GM18505 (cell line): ENCODE measurements around the gene ADAM23.

Experiments used
- ATAC-seq: cut with Tn5 transposase; IDR thresholded peaks from one replicate; pipeline ENCODE4 v1.9.1; 2021; ENCODE audit not compliant: unreplicated experiment
- POLR2A ChIP-seq: IDR thresholded peaks from 4 replicates; pipeline ENCODE4 v1.6.1; 2011; ENCODE audit warnings: borderline replicate concordance; ENCODE audit not compliant: insufficient read depth, insufficient read length; ENCODE audit errors: extremely low read depth

The ADAM23 gene

DNA sequence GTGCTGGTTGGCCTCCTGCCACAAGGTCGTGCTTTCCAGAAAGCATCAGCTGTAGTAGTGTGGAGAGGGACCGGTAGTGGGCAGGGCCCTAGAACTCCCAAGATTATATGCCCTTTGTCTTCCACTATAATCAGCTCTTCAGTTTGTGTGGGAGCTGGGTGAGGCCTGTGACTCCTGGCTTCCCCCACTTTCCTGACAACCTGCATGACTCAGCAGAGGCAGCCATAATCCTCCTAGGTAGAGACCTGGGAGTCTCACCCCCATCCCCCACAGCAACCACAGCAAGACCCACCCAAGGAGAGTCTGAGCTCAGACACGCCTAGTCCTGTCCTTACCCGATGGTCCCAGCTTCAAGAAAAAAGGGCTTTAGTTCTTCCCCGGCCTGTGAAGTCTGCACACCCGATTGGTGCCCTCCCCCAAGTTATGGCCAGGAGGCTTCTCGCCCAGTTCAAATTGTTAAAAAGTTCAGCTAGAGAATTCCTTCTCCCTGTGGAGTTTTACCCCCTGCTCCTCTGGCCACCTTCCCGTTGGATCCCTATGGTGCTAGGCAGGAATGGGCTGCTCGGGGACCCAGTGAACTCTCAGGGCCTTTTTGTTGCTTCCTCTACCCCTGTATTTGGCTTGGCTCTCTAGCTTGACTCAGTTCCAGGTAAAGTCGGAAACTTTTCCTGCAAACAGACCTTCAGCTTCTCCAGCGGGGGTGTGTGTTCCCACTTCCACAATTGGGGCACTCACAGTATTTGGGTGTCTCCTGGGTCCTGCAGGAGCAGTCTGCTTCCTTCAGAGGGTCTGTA, 141.2 kb downstream of the ADAM23 start:
- no peak for TF ChIP-seq POLR2A
- ATAC-seq, result no peak

DNA sequence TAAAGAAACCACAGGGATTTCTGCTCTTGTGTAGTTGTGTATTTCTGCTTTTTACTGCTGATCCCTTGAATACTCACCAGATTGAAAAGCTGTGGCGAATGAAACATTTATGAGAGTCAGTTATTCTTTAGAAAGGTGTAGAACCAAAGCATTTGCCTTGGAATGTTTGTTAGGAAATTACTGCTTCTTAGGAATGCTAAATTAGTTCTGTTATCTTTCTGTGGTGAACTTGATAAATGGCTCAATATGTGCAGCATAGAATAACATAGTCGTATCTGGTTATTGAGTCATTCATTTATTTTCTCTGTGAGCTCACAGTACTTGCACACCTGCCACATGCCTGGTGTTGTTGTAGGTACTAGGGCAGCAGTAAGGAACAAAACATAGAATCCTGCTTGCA, 142.0 kb downstream of the ADAM23 start:
- ATAC-seq, result no peak
- TF ChIP-seq POLR2A, result no peak

DNA sequence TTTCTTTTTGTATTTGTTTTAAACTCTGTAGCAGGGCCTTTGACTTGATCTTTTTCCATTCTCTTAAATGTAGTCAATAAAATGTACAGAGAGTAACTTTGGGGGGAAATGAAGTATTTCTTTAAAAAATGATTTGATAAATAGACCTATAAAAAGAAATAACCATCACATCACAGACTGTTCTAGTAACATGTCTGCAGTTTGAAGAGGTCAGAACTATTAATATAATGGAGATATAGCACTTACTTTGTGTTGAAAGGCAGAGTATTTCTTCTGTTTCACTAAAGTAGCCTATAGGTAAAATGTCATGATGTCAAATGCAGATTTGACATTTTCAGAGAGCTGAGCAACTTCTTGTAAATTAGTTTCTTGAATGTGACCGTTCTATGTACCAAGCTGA, 143.3 kb downstream of the ADAM23 start:
- no peak for ATAC-seq
- TF ChIP-seq POLR2A, result no peak

DNA sequence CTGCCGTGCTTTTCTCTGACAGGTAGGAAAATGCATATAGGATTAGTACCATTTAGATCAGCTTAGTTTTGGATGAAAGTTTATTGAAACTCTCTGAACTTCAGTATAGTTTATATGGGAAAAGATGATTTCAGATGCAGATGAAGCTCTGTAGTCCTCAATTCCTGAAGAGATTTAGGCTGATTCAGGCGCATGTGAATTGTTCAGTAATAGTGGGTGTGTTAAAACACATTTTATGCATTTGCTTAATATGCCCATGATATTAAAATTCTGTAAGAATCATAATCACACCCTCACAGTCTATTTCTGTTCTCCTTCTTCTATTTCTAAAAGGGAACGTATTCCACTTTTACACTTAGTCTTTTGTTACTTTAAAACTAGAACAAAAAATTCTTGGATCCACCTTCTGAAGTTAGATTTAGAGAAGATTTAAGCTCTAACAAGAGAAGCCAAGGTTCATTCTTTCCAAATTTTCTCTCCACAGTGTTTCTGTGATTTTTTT, 154.4 kb downstream of the ADAM23 start:
- TF ChIP-seq POLR2A, result no peak

DNA sequence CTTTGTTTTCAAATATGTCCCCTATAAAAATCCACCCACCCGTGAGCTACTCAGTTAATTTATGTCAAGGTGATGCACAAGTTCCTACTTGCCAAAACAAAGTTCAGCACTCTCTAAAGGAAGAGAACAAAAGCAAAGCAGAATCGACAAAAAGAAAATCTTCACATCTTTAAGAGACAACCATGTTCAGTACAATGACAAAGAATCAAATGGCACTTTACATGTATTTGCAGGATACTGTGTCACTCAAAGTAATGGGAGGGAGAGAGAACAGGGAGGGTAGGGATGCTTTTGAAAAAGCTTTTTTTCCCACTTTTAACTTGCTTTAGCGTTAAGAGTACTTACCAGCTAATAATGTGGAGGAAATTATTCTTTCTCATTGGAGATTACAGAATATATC, 159.9 kb downstream of the ADAM23 start:
- ATAC-seq, result no peak
- TF ChIP-seq POLR2A, result no peak

More for the DNA sequence above, 154.4 kb downstream of the ADAM23 start:
- ATAC-seq, result no peak

DNA sequence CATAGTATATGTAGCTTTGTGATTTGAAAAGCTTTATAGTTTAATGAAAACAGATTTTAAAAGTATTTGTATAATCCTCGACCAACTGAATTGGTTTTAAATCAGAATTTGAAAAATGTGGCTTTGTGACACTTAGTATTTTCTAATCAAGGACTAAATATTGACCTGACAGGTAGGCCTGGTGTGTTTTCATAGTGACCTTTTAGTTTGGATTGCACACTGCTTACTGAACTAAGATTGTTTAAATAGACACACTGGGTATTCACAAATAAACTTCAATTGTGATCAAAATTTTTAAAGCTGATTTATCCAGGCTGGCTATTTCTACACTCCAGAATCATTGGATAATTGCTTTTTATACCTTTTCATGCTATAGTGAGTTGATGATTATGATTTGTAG, 167.1 kb downstream of the ADAM23 start:
- no peak for ATAC-seq
- no peak for TF ChIP-seq POLR2A

DNA sequence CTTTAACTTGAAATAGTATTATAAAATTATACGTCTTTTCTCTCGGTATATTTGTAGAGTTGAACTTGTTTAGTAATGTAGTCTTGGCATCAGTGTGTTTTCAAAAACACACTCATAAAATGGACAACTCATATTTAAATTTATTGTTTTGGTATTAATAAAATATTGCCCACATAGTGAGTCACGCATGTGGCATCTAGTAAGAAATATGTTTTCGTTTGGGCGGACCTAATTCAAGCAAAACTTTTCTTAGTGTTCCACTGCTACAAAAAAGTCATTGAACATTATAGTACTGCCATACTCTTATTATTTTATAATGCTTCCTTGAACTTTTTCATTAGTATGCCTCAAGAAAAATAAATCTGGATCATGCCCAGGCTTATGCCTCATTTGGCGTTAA, 167.9 kb downstream of the ADAM23 start:
- no peak for ATAC-seq

DNA sequence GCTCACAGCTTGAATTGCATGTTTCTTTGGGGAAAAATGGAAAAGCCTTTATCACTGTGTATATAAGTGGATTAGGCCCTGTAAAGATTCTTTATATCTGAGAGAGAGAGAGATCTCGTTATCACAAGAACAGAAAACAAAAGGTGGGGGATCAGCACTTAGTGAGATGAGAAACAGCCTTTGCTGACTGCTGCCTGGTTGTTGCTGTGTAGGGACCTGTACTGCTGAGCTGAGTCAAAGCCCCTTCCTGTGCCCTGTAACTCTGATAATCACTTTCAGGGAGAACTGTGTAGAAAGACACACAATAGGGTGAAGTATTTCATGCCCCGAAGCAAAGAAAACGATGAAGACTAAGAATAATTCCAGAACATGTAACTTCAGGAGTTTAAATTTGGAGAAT, 168.4 kb downstream of the ADAM23 start:
- ATAC-seq, result no peak
- TF ChIP-seq POLR2A, result no peak

More for the DNA sequence above, 167.9 kb downstream of the ADAM23 start:
- TF ChIP-seq POLR2A, result no peak

DNA sequence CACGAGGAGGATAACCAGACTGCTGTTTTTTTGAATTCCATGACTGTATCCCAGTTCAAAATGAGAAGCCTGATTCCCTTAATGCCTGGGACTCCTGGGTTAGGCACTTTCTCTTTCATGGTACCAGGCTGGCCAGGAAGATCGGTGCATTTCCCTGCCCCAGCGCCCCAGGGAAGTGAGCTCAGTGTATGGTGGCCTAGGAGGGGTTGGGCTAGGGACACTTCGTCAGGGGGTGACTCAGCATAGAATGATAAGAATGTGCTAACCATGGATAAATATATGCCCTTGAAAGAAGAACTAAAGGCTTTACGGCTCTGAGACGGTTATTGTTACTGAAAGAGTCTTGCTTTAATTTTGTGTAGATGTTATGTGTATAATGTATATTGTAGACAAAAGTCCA, 171.5 kb downstream of the ADAM23 start:
- no peak for TF ChIP-seq POLR2A
- no peak for ATAC-seq

DNA sequence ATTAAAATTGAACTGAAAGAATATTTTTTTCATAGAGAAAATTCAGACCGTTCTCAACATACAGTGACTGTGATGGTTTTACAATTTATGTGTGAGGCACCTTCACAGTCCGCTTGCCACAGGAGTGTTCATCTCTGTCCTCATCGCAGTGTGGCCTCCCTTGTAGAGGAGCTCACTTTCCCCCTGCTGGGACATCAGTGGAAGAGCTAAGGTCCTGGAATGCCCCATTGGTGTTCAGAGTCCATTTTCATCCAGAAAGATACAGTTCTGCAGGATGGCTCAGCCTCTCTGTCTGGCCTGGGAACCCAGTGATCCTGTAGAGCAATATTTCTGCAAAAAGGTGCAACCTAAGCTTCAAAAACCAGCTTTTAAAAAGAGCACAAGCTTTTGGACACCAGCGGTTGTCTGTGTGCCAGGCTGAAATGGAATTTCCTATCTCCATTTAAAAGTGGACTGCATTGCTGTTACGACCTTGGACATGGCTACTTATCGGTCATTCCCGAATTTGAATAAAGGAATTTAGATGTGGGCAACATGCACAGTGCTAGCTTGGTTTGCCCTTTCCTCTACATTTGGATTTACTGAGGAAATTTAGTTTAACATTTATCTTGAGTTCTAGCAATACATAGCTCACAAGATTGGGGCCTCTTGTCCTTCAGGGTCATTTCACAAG, 172.2 kb downstream of the ADAM23 start:
- ATAC-seq, result no peak
- TF ChIP-seq POLR2A, result no peak

DNA sequence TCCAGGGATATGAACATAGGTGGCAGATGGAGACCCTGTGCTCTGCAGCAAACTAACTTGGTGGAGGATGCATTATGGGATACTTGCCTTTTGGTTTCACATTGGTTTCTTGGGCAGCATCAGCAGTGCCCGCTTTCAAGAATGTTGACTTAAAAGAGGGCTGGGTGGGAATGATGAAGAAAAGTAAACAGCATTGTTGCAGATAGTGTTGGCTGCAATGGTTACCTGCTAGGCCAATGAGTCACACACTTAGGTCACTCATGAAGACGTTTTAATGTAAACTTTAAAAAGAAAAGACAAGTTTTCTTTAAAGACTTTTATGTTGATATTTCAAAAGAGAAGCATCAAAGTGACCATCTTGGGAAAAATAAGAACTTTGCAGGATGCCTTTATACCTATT, 172.8 kb downstream of the ADAM23 start:
- no peak for TF ChIP-seq POLR2A
- ATAC-seq, result no peak

DNA sequence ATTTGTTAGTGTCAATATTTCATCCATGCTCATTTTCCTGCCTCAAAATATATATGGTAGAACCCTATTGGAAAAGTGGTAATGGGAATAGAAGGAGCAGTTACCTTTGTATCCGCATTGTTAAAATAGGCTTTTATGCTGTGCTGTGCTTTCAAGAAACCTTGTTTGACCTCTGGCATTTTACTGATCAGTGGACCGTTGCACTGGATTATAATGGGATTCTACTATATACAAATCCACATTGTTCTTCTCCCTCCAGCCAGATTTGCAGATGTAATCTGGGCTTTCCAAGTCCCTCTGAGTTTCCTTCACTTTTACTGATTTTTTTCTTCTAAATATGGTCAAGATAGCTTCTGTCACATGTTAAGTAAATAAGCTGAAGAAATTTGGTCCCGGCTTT, 175.7 kb downstream of the ADAM23 start:
- TF ChIP-seq POLR2A, result no peak
- no peak for ATAC-seq

DNA sequence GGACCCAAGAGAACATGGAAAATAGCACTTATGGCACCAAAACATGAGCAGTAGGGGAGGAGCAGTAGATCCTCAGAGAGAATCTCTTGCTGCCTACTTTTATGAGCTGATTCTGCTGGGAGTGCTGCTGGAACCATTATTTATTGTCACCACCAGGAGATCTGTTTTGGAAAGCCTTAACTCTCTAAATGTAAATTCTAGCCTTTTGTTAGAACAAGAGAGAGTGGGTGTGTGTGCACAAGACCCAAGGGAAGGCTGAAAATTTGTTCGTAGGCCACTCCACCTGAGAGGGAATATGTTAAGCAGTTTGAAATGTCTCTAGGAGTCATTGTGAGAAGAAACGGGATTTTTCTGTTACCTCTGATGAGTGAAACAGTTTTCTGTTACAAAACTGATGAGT, 182.8 kb downstream of the ADAM23 start:
- no peak for ATAC-seq
- TF ChIP-seq POLR2A, result no peak

DNA sequence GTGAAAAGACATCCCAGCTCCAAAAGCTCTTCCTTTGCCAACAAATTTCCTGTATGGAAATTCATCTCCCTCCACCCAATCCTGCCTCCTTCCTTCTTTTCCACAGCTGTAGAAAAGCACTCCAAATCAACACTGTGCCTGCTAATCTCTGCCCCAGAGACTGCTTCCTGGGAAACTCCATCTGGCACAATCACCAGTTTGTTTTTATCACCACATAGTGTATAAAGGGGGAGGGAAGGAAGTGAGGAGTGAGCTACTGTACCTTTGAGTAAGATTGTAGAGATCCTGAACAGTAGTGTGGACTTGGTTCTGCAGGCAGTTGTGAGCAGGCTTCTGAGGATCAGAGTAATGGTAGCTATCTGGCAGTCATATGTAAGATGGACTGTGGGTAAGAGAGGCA, 184.3 kb downstream of the ADAM23 start:
- TF ChIP-seq POLR2A, result no peak
- no peak for ATAC-seq

DNA sequence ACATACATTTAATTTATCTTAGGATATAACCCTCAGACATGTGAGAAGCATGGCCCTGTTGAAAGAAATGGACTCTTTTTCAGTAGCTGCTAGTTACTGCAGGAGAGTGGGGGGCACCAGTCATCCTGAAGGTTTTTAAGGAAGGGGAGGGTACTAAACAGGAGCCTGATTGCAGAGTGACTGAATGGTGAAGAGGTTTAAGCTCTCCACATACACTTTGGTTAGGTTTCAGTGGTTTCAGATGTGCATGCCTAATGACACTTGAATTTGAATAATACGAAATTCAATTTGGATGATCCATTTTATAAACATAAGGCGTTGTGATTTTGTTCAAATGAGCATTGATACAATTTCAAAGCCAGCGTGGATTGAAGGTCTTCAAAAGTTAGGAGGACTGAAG, 188.0 kb downstream of the ADAM23 start:
- no peak for TF ChIP-seq POLR2A
- no peak for ATAC-seq

DNA sequence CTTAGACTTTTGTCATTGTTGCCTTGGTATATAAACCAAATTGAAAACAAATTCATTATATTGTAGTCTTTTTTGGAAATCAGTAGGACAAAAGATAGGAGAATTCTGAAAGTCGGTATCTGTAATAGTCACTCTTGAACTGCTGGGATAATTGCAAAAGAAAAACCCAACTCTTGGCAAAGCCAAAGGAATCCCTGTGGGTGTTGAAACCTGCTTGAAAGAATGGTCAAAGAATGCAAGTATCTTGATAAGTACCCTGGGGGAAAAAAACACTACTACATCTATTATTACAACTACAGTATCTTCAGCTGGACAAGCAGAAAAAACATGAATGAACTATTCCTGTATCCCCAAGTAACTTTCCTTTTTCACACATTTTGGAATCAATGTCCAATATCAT, 191.7 kb downstream of the ADAM23 start:
- TF ChIP-seq POLR2A, result no peak
- no peak for ATAC-seq
